SK-N-SH (cell line): ENCODE results near the gene KCNG4. TPM values are rescaled to one million over a fixed set of nuclear protein-coding genes. Genes with fewer than 3 reads are reported as not detected.

Source experiments
- CTCF ChIA-PET: fragments of 300-600, 350-600 bp; formaldehyde crosslinking; extraction: SDS; loops from one replicate; lab custom pipeline; 2021; lab: Yijun Ruan, JAX
- POLR2A ChIA-PET: fragments of 350-600 bp; sonication (Branson Sonifier 250); formaldehyde crosslinking; extraction: SDS; loops from one replicate; lab custom pipeline; 2020; ENCODE audit warnings: antibody characterized with exemption, inconsistent platforms; lab: Yijun Ruan, JAX
- DNase-seq: peaks from one replicate; pipeline ENCODE4 v3.0.0; 2012
- H2AFZ ChIP-seq: fragments of 200-600 bp; sonication (generic); 2 replicates; pipeline ENCODE4 v1.8.1; 2016; ENCODE audit warnings: antibody characterized with exemption, mild to moderate bottlenecking, low read depth
- H3F3A ChIP-seq: fragments of 200-600 bp; sonication (generic); replicated peaks from 2 replicates; pipeline ENCODE3; 2016; ENCODE audit warnings: antibody characterized with exemption, mild to moderate bottlenecking; ENCODE audit not compliant: insufficient read depth
- H3K27ac ChIP-seq, 2 experiments: fragments of 200-500 bp in 1 of 2; fragments of 200-600 bp in 1 of 2; sonication (Bioruptor generic) in 1 of 2; sonication (generic), shearing (Covaris generic) in 1 of 2; 2 replicates each; pipeline versions ENCODE4 v1.5.1 to v1.6.1; 2014 to 2016; ENCODE audit warnings: low read depth in 2 of 2, inconsistent platforms in 1 of 2, low read length in 1 of 2, mild to moderate bottlenecking in 1 of 2, mixed read lengths in 1 of 2
- H3K27me3 ChIP-seq: fragments of 200-600 bp; sonication (generic), shearing (Covaris generic); 2 replicates; pipeline ENCODE4 v1.6.1; 2016; ENCODE audit warnings: mixed run types; ENCODE audit not compliant: insufficient read depth
- H3K36me3 ChIP-seq, 2 experiments: fragments of 200-500 bp in 1 of 2; fragments of 200-600 bp in 1 of 2; sonication (Bioruptor generic) in 1 of 2; sonication (generic) in 1 of 2; replicated peaks in 1 of 2; 2 replicates each; pipeline versions ENCODE3 to v1.5.1; 2014 to 2016; ENCODE audit warnings: low read length in 1 of 2, mild to moderate bottlenecking in 1 of 2; ENCODE audit not compliant: insufficient read depth in 2 of 2, control insufficient read depth in 1 of 2
- H3K4me1 ChIP-seq, 2 experiments: fragments of 200-500 bp in 1 of 2; fragments of 200-600 bp in 1 of 2; sonication (Bioruptor generic) in 1 of 2; sonication (generic), shearing (Covaris generic) in 1 of 2; 2 replicates each; pipeline versions ENCODE4 v1.5.1 to v1.6.1; 2014 to 2016; ENCODE audit warnings: low read depth in 1 of 2, low read length in 1 of 2, mixed run types in 1 of 2; ENCODE audit not compliant: insufficient read depth in 2 of 2, control insufficient read depth in 1 of 2
- H3K4me2 ChIP-seq: fragments of 200-600 bp; sonication (generic), shearing (Covaris generic); 2 replicates; pipeline ENCODE4 v1.6.1; 2017; ENCODE audit warnings: mixed run types
- H3K4me3 ChIP-seq, 2 experiments: fragments of 200-500 bp in 1 of 2; fragments of 200-600 bp in 1 of 2; sonication (Bioruptor generic) in 1 of 2; sonication (generic), shearing (Covaris generic) in 1 of 2; 2 replicates each; pipeline versions ENCODE4 v1.5.1 to v1.8.1; 2014 to 2016; ENCODE audit warnings: low read depth in 2 of 2, inconsistent platforms in 1 of 2, low read length in 1 of 2, mild to moderate bottlenecking in 1 of 2, mixed read lengths in 1 of 2, moderate library complexity in 1 of 2
- H3K79me2 ChIP-seq: fragments of 200-600 bp; sonication (generic); 2 replicates; pipeline ENCODE4 v1.8.1; 2017; ENCODE audit warnings: mild to moderate bottlenecking; ENCODE audit not compliant: insufficient read depth
- H3K9ac ChIP-seq: fragments of 200-600 bp; sonication (generic); 2 replicates; pipeline ENCODE4 v1.6.1; 2017; ENCODE audit warnings: mixed run types
- H3K9me2 ChIP-seq: fragments of 200-600 bp; sonication (generic); 2 replicates; pipeline ENCODE4 v1.6.1; 2017; ENCODE audit warnings: mixed run types
- H3K9me3 ChIP-seq: fragments of 200-600 bp; sonication (generic); 2 replicates; pipeline ENCODE4 v1.6.1; 2017; ENCODE audit warnings: mixed run types, mild to moderate bottlenecking, moderate library complexity
- H4K20me1 ChIP-seq: fragments of 200-600 bp; sonication (generic); 2 replicates; pipeline ENCODE4 v1.6.1; 2017; ENCODE audit warnings: mild to moderate bottlenecking, mixed run types; ENCODE audit not compliant: insufficient read depth
- EP300 ChIP-seq, 2 experiments: IDR thresholded peaks; 2 replicates each; pipeline versions ENCODE4 v1.4.0 to v1.6.1; 2012; ENCODE audit warnings: borderline replicate concordance in 1 of 2, low read depth in 1 of 2, low read length in 1 of 2
- FOSL2 ChIP-seq: IDR thresholded peaks from 2 replicates; pipeline ENCODE4 v1.4.0; 2012; ENCODE audit warnings: low read depth, mild to moderate bottlenecking, moderate library complexity, borderline replicate concordance
- FOXM1 ChIP-seq: IDR thresholded peaks from 2 replicates; pipeline ENCODE4 v1.4.0; 2012; ENCODE audit warnings: low read depth, mild to moderate bottlenecking
- NFIC ChIP-seq: IDR thresholded peaks from 2 replicates; pipeline ENCODE4 v1.4.0; 2012; ENCODE audit warnings: borderline replicate concordance
- NRF1 ChIP-seq: IDR thresholded peaks from 2 replicates; pipeline ENCODE4 v1.6.1; 2012; ENCODE audit warnings: low read depth, mild to moderate bottlenecking, low read length
- POLR2AphosphoS5 ChIP-seq: IDR thresholded peaks from 2 replicates; pipeline ENCODE4 v1.6.1; 2012; ENCODE audit warnings: low read depth, low read length
- RAD21 ChIP-seq: IDR thresholded peaks from 2 replicates; pipeline ENCODE4 v1.6.1; 2012; ENCODE audit warnings: mild to moderate bottlenecking, low read length
- SIN3A ChIP-seq: IDR thresholded peaks from 2 replicates; pipeline ENCODE4 v1.6.1; 2012; ENCODE audit warnings: low read depth, mild to moderate bottlenecking, low read length, moderate library complexity, borderline replicate concordance
- TAF1 ChIP-seq: IDR thresholded peaks from 2 replicates; pipeline ENCODE4 v1.6.1; 2012; ENCODE audit warnings: low read depth, mild to moderate bottlenecking, low read length, moderate library complexity, borderline replicate concordance
- USF2 ChIP-seq: fragments of 150-350 bp; IDR thresholded peaks from 2 replicates; pipeline ENCODE4 v1.6.1; 2017; ENCODE audit warnings: antibody characterized with exemption, low read length, low read depth, borderline replicate concordance
- YY1 ChIP-seq: IDR thresholded peaks from 2 replicates; pipeline ENCODE4 v1.4.0; 2012; ENCODE audit warnings: low read depth, mild to moderate bottlenecking
- WGBS: methylation state at CpG from one replicate; pipeline ENCODE4 v1.1.6; 2017; ENCODE audit warnings: low lambda C conversion rate; 5-methylcytosine and 5-hydroxymethylcytosine counted together
- polyA plus RNA-seq, 3 experiments: library from polyadenylated mRNA; depleted of rRNA; stranded (reverse); fragments of >200 nt; gene quantifications; 2 replicates each; pipeline ENCODE4 v1.2.3, GENCODE V29; 2012

KCNG4 gene
- polyA plus RNA-seq, 1 of the 3 experiments (the other 2 are of a cell fraction): not detected

DNA sequence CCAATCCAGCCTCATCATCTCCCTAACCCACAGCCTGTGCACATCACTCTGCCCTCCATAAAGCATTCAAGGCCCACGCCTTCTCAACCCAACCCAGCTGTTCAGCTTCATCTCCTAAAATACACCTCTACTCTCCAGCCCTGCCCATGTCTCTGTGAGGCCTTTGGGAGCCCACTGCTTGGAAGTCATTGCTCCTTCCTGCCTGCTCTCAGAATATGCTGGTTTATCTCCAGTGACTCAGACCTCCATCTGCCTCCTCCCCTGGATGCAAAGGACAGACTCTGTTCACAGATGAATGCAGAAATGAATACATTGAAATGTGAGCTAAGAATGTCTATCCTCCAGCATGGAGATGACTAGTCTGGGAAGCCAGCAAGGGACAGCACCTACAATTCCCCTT, 19.0 kb downstream of the KCNG4 start:
- Histone ChIP-seq H3K9me3 (no peaks in the 10 kb centered on the region), H3K4me3 (no peak overlapping the region), H4K20me1 (no peaks in the 10 kb centered on the region), H3K36me3 (no peaks in the 10 kb centered on the region), H3F3A (no peaks in the 10 kb centered on the region), H3K9me2 (no peaks in the 10 kb centered on the region), H3K27me3 (no peaks in the 10 kb centered on the region), H3K27ac (no peak overlapping the region), H3K9ac (no peak overlapping the region), H3K79me2 (no peaks in the 10 kb centered on the region), H2AFZ (no peak overlapping the region), H3K4me1 (peaks cover 5 to 10% of the 10 kb centered on the region in 2 experiments; a peak in 2 of 4 replicates), H3K4me2 (no peak overlapping the region)
- POLR2A ChIA-PET: no interaction called here
- WGBS: 100% methylated on average over 1 of the region's 1 CpG
- DNase-seq: no peak
- TF ChIP-seq POLR2AphosphoS5 (no peak), EP300 (IDR thresholded peaks at IDR 0.05; ENCODE audit: borderline replicate concordance in 1 of 2, low read depth in 1 of 2, low read length in 1 of 2) (no peak), SIN3A (no peak), RAD21 (no peak), FOSL2 (0 out of 2 replicates have a peak, but pooled peaks have one; percentile 4)
- CTCF ChIA-PET: no interaction called here

GRCh38 chr16:84218956-84219355, 20.9 kb downstream of the KCNG4 start:
- Histone ChIP-seq H3K27me3 (no peaks in the 10 kb centered on the region), H3K27ac (no peak overlapping the region), H3K4me3 (no peak overlapping the region), H3K9me3 (no peaks in the 10 kb centered on the region), H3F3A (no peaks in the 10 kb centered on the region), H3K9ac (no peak overlapping the region), H3K36me3 (no peaks in the 10 kb centered on the region), H4K20me1 (no peaks in the 10 kb centered on the region), H3K4me1 (peaks cover 2 to 18% of the 10 kb centered on the region in 2 experiments; a peak in 2 of 4 replicates), H3K4me2 (no peak overlapping the region), H2AFZ (no peak overlapping the region), H3K9me2 (no peaks in the 10 kb centered on the region), H3K79me2 (no peaks in the 10 kb centered on the region)
- POLR2A ChIA-PET: no interaction called here
- TF ChIP-seq FOXM1 (no peak), TAF1 (no peak), NFIC (no peak), USF2 (no peak), RAD21 (no peak), NRF1 (no peak), YY1 (no peak)
- DNase-seq: no peak
- WGBS: 95% methylated on average over 6 of the region's 6 CpGs
- CTCF ChIA-PET: interaction anchor here (0.7 to 1.3 kb wide), 3 partner anchors 22 to 89 kb away, joined by 3 to 4 read pairs (median 3); no protein-coding TSS in a partner anchor
